ENCODE data around the gene ARHGEF3.
"Not testable (repeated sequence)": the region's sequence is repeated elsewhere in the genome, so short reads cannot be mapped to it uniquely, and the experiment has no call there.

The ARHGEF3 gene

GRCh38 chr3:56771376-56771775 lies 30.4 kb downstream of the ARHGEF3 start:
- no peak for DNase-seq (ENCODE audit: low read depth)

GRCh38 chr3:56769116-56769707 lies 32.5 kb downstream of the ARHGEF3 start:
- no peak for DNase-seq (ENCODE audit: low read depth)

GRCh38 chr3:56764904-56765547 lies 36.7 kb downstream of the ARHGEF3 start:
- no peak for DNase-seq (ENCODE audit: low read depth)

GRCh38 chr3:56764184-56764583 lies 37.6 kb downstream of the ARHGEF3 start:
- no peak for DNase-seq (ENCODE audit: low read depth)

- no peak for DNase-seq (ENCODE audit: low read depth)
Measured at GRCh38 chr3:56763233-56763632, 38.5 kb downstream of the ARHGEF3 start.

- DNase-seq (ENCODE audit: low read depth): no peak
Measured at GRCh38 chr3:56762718-56763117, 39.0 kb downstream of the ARHGEF3 start.

GRCh38 chr3:56761887-56762651 lies 39.7 kb downstream of the ARHGEF3 start:
- no peak for DNase-seq (ENCODE audit: low read depth)

GRCh38 chr3:56761023-56761422 lies 40.7 kb downstream of the ARHGEF3 start:
- no peak for DNase-seq (ENCODE audit: low read depth)

- DNase-seq (ENCODE audit: low read depth): no peak
Measured at GRCh38 chr3:56759532-56759931, 42.2 kb downstream of the ARHGEF3 start.

GRCh38 chr3:56758539-56758981 lies 43.2 kb downstream of the ARHGEF3 start:
- peak; percentile 79 for DNase-seq (ENCODE audit: low read depth)

- DNase-seq (ENCODE audit: low read depth): not testable (repeated sequence)
Measured at GRCh38 chr3:56758042-56758441, 43.7 kb downstream of the ARHGEF3 start.

GRCh38 chr3:56754741-56755417 lies 46.9 kb downstream of the ARHGEF3 start:
- DNase-seq (ENCODE audit: low read depth): no peak

GRCh38 chr3:56753206-56753820 lies 48.4 kb downstream of the ARHGEF3 start:
- DNase-seq (ENCODE audit: low read depth): no peak

- DNase-seq (ENCODE audit: low read depth): no peak
Measured at GRCh38 chr3:56751056-56751707, 50.6 kb downstream of the ARHGEF3 start.

- DNase-seq (ENCODE audit: low read depth): no peak
Measured at GRCh38 chr3:56748663-56749231, 53.0 kb downstream of the ARHGEF3 start.

- no peak for DNase-seq (ENCODE audit: low read depth)
Measured at GRCh38 chr3:56747150-56747549, 54.6 kb downstream of the ARHGEF3 start.

- no peak for DNase-seq (ENCODE audit: low read depth)
Measured at GRCh38 chr3:56744016-56744415, 57.7 kb downstream of the ARHGEF3 start.

- no peak for DNase-seq (ENCODE audit: low read depth)
Measured at GRCh38 chr3:56742887-56743286, 58.9 kb downstream of the ARHGEF3 start.

GRCh38 chr3:56739036-56739435 lies 62.7 kb downstream of the ARHGEF3 start:
- no peak for DNase-seq (ENCODE audit: low read depth)

GRCh38 chr3:56737006-56737405 lies 64.7 kb downstream of the ARHGEF3 start:
- no peak for DNase-seq (ENCODE audit: low read depth)

GRCh38 chr3:56732109-56732508 lies 69.6 kb downstream of the ARHGEF3 start:
- no peak for DNase-seq (ENCODE audit: low read depth)
